BJ (cell line): ENCODE data around the gene HAUS2. TPM values are rescaled to one million over a fixed set of nuclear protein-coding genes. Genes with fewer than 3 reads are reported as not detected.
"Not testable (repeated sequence)": the region's sequence is repeated elsewhere in the genome, so short reads cannot be mapped to it uniquely, and the experiment has no call there.

Source experiments
- CTCF ChIA-PET: fragments of 350-600 bp; formaldehyde crosslinking; extraction: SDS; loops from one replicate; lab custom pipeline; 2021; ENCODE audit warnings: antibody characterized with exemption, inconsistent platforms; lab: Yijun Ruan, JAX
- POLR2A ChIA-PET: fragments of 300-600 bp; sonication (Branson Sonifier 250); formaldehyde crosslinking; extraction: SDS; loops from one replicate; lab custom pipeline; 2021; ENCODE audit warnings: antibody characterized with exemption; lab: Charles Lee
- DNase-seq: peaks from one replicate; pipeline ENCODE4 v3.0.0-alpha.2; 2011; ENCODE audit warnings: low read depth
- H3K27me3 ChIP-seq: 2 replicates; pipeline ENCODE4 v1.6.0; 2011; ENCODE audit warnings: low read length; ENCODE audit not compliant: control insufficient read depth, insufficient read depth
- H3K36me3 ChIP-seq: 2 replicates; pipeline ENCODE4 v1.5.1; 2011; ENCODE audit warnings: low read length; ENCODE audit not compliant: control insufficient read depth, insufficient read depth
- H3K4me3 ChIP-seq: 2 replicates; pipeline ENCODE4 v1.5.1; 2011; ENCODE audit warnings: low read depth, mild to moderate bottlenecking, control low read depth, low read length
- polyA plus RNA-seq: library from polyadenylated mRNA; depleted of rRNA; stranded (reverse); fragments of >200 nt; gene quantifications from 2 replicates; pipeline ENCODE4 v1.2.3, GENCODE V29; 2011
- TF ChIP-seq, protein P1 (sequence below): IDR thresholded peaks from 2 replicates; pipeline ENCODE4 v1.5.1; 2011; ENCODE audit warnings: low read depth, mild to moderate bottlenecking, control low read depth, inconsistent platforms, low read length, moderate library complexity; ENCODE audit not compliant: insufficient read depth

The HAUS2 gene
- polyA plus RNA-seq, 1 experiment: 14.1 TPM

DNA sequence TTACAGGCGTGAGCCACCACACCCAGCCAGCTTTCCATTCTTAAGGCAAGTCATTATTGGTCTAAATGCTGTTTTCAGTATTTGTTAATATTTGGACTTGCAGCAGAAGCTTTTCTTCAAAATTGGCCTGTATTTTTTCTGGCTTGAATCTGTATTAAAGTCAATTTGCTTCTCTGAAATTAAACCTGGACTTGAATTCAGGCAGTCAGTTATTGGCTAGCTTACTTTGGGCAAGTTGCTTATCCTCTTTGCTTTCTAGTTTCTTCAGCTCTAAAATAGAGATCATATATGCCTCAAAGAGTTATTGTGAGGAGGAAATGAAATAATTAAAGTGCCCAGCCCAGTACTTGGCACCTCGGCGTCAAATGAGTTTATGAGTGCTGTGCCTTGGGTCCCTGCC is 44.1 kb downstream of the HAUS2 start:
- Histone ChIP-seq H3K4me3 (no peak overlapping the region), H3K27me3 (no peaks in the 10 kb centered on the region), H3K36me3 (no peaks in the 10 kb centered on the region)
- TF ChIP-seq, protein P1, sequence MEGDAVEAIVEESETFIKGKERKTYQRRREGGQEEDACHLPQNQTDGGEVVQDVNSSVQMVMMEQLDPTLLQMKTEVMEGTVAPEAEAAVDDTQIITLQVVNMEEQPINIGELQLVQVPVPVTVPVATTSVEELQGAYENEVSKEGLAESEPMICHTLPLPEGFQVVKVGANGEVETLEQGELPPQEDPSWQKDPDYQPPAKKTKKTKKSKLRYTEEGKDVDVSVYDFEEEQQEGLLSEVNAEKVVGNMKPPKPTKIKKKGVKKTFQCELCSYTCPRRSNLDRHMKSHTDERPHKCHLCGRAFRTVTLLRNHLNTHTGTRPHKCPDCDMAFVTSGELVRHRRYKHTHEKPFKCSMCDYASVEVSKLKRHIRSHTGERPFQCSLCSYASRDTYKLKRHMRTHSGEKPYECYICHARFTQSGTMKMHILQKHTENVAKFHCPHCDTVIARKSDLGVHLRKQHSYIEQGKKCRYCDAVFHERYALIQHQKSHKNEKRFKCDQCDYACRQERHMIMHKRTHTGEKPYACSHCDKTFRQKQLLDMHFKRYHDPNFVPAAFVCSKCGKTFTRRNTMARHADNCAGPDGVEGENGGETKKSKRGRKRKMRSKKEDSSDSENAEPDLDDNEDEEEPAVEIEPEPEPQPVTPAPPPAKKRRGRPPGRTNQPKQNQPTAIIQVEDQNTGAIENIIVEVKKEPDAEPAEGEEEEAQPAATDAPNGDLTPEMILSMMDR: no peak
- DNase-seq: no peak
- ChIA-PET CTCF (interaction anchor here (0.7 to 1.9 kb wide), 4 partner anchors 11 to 18 kb away, joined by 3 to 8 read pairs (median 3); partner anchors contain the start of gene STARD9), POLR2A (no interaction called here)

DNA sequence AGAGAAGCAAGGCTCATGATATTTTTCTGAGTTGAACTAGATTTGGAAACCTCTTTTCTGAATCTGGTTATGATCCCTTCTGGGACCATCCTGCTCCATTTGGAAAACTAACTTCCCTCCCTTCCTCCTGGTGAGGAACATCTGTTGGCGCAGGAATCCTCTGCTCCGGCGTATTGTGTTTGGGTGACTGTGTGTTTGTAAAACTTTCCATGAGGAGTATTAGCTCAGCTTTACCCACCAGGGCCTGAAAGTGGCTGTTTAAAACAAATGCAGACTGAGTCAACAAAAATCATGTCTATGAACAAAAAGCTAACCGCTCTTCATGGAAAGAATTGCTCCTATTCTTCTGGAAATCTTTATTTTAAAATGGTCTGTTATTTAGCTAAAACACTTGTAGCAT is 44.5 kb downstream of the HAUS2 start:
- TF ChIP-seq, protein P1: no peak
- no peaks in the 10 kb centered on the region for H3K36me3 ChIP-seq
- ChIA-PET POLR2A (no interaction called here), CTCF (interaction anchor here (0.6 to 1.9 kb wide), 6 partner anchors 11 to 63 kb away, joined by 3 to 8 read pairs (median 3); partner anchors contain the start of gene STARD9)
- no peaks in the 10 kb centered on the region for H3K27me3 ChIP-seq
- no peak overlapping the region for H3K4me3 ChIP-seq
- DNase-seq: no peak

DNA sequence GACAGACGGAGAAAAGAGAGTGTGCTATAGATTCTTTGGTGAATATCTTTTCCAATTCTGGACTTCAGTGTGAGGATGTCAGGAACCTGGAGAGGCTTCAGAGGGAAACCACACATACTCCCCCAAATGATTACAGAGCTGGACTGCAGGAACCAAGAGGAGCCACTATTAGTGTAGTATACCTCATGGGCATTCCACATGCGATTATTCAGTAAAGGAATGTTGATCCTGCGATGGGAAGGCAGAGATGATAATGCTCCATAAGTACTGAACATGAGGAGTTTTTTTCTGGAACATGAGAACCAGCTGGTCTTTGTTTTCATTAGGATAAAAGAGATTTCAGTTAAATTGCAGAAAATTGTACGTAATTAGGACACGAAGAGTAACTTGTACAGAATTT is 45.5 kb downstream of the HAUS2 start:
- ChIA-PET POLR2A (interaction anchor here (0.5 kb wide), 1 partner anchor 44 kb away, joined by 3 read pairs; no protein-coding TSS in a partner anchor), CTCF (interaction anchor here (1.2 to 1.3 kb wide), 2 partner anchors 12 to 57 kb away, joined by 3 read pairs; no protein-coding TSS in a partner anchor)
- no peaks in the 10 kb centered on the region for H3K36me3 ChIP-seq
- no peak for DNase-seq
- no peak overlapping the region for H3K4me3 ChIP-seq
- TF ChIP-seq, protein P1: no peak
- no peaks in the 10 kb centered on the region for H3K27me3 ChIP-seq

DNA sequence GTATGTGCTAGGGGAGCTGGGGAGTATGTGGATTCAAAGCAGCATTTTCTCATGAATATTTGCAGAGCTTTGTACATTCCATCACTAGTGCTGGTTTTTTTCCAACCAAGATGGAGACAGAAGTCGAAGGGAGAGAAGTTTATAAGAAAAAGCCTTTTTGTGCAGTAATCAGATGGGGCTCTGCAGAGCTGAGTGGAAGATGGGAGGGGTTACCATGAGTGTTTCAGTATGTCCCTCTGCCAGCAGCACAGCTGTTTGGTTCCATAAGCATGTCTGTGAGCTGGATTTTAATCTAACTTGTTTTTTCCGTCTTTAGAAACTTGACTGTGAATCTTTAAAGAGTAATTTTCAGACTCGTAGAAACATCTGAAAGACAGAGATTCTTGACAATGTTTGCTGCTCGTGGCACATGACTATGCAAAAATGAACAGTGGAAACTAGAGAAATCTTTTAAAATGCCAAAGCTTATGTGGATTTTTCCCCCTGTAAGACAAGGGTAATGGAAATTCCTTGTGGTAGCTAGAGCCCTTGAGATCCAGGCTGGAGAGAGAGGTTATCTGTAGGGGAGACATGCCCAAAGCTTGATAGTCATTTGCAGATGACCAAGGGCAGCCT is 47.1 kb downstream of the HAUS2 start:
- POLR2A ChIA-PET: no interaction called here
- no peaks in the 10 kb centered on the region for H3K36me3 ChIP-seq
- TF ChIP-seq, protein P1: no peak
- no peak for DNase-seq
- no peak overlapping the region for H3K4me3 ChIP-seq
- no peaks in the 10 kb centered on the region for H3K27me3 ChIP-seq
- CTCF ChIA-PET: interaction anchor here (0.8 to 2.4 kb wide), 4 partner anchors 10 to 38 kb away, joined by 3 to 15 read pairs (median 4); no protein-coding TSS in a partner anchor

DNA sequence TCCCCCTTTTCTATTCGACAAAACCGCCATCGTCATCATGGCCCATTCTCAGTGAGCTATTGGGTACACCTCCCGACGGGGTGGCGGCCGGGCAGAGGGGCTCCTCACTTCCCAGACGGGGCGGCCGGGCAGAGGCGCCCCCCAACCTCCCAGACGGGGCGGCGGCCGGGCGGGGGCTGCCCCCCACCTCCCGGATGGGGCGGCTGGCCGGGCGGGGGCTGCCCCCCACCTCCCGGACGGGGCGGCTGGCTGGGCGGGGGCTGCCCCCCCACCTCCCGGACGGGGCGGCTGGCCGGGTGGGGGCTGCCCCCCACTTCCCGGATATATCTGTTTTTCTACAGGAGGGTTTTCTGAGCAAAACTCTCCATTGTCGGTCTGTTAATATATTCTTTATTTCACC is 52.7 kb downstream of the HAUS2 start:
- POLR2A ChIA-PET, CTCF ChIA-PET, H3K4me3 ChIP-seq, DNase-seq, H3K36me3 ChIP-seq, H3K27me3 ChIP-seq: not testable (repeated sequence)
